Peyer's patch (tissue), 4 donors: Measurements from ENCODE around the gene ACY1. TPM values are rescaled to one million over a fixed set of nuclear protein-coding genes. Genes with fewer than 3 reads are reported as not detected.
A peak's percentile ranks its signal among the peaks of the same experiment; 100 is the strongest.

Experiments used
- DNase-seq, 3 donors: peaks; one replicate each; pipeline ENCODE4 v3.0.0-alpha.2; 2017 to 2019
- H3K27ac ChIP-seq, 4 donors: fragments of 200-600 bp; sonication (generic); one replicate each; pipeline ENCODE4 v1.5.1; 2016 to 2019
- H3K27me3 ChIP-seq, 2 donors: fragments of 200-600 bp; sonication (generic); one replicate each; pipeline ENCODE4 v1.5.1; 2019
- H3K36me3 ChIP-seq, 3 donors: fragments of 200-600 bp; sonication (generic); one replicate each; pipeline ENCODE4 v1.5.1; 2016 to 2019
- H3K4me1 ChIP-seq, 4 donors: fragments of 200-600 bp; sonication (generic); one replicate each; pipeline ENCODE4 v1.5.1; 2016 to 2019
- H3K4me3 ChIP-seq, 4 donors: fragments of 200-600 bp; sonication (generic); 1 replicate in 3 of 4; 2 replicates in 1 of 4; pipeline ENCODE4 v1.5.1; 2016 to 2019; ENCODE audit warnings: mild to moderate bottlenecking in 1 of 4
- H3K9me3 ChIP-seq, 4 donors: fragments of 200-600 bp; sonication (generic); one replicate each; pipeline ENCODE4 v1.5.1; 2016 to 2019; ENCODE audit warnings: mild to moderate bottlenecking in 1 of 4
- CTCF ChIP-seq, 6 experiments: fragments of 450-650 bp in 4 of 6; fragments of 200-600 bp in 2 of 6; sonication (generic) in 1 of 6; IDR thresholded peaks; one replicate each; pipeline ENCODE4 v1.5.1; 2017 to 2019; ENCODE audit warnings: antibody characterized with exemption in 6 of 6, mild to moderate bottlenecking in 3 of 6, moderate library complexity in 1 of 6
- POLR2A ChIP-seq, 2 donors: fragments of 450-650 bp; IDR thresholded peaks; one replicate each; pipeline ENCODE4 v1.5.1; 2017; ENCODE audit warnings: antibody characterized with exemption in 2 of 2, mild to moderate bottlenecking in 2 of 2, moderate library complexity in 2 of 2
- total RNA-seq, 4 donors: library from RNA; depleted of rRNA; stranded (reverse); fragments of >200 nt; gene quantifications; one replicate each; pipeline ENCODE4 v1.1.0, GENCODE V29; 2016

Gene ACY1
- total RNA-seq, 4 donors from 2014 or later, result 95.7 to 977 (median 609) TPM

- DNase-seq, result no peak
- peaks cover 0 to 23% (median 7%) of the 10 kb centered on the region in 4 donors for H3K4me1 ChIP-seq
- peaks cover 0 to 6% (median 0%) of the 10 kb centered on the region in 3 donors for H3K36me3 ChIP-seq
- no peaks in the 10 kb centered on the region for H3K9me3 ChIP-seq
- TF ChIP-seq POLR2A (IDR thresholded peaks at IDR 0.05), result no peak
- TF ChIP-seq CTCF (IDR thresholded peaks at IDR 0.05), result no peak
- H3K27ac ChIP-seq, result no peak overlapping the region
- no peaks in the 10 kb centered on the region for H3K27me3 ChIP-seq
- H3K4me3 ChIP-seq, result no peak overlapping the region
Observed at GRCh38 chr3:51963951-51964451, 19.3 kb upstream of the ACY1 start.

- TF ChIP-seq CTCF (IDR thresholded peaks at IDR 0.05), result no peak
- TF ChIP-seq POLR2A (IDR thresholded peaks at IDR 0.05), result no peak
- no peak overlapping the region for H3K27ac ChIP-seq
- DNase-seq, result no peak
- H3K9me3 ChIP-seq, result no peaks in the 10 kb centered on the region
- H3K27me3 ChIP-seq, result no peaks in the 10 kb centered on the region
- H3K4me3 ChIP-seq, result no peak overlapping the region
- peaks cover 0 to 4% (median 0%) of the 10 kb centered on the region in 3 donors for H3K36me3 ChIP-seq
- H3K4me1 ChIP-seq, result peaks cover 0 to 23% (median 7%) of the 10 kb centered on the region in 4 donors
Observed at GRCh38 chr3:51964521-51964920, 18.8 kb upstream of the ACY1 start.

GRCh38 chr3:51966016-51966415 lies 17.3 kb upstream of the ACY1 start:
- DNase-seq, result no peak
- no peaks in the 10 kb centered on the region for H3K9me3 ChIP-seq
- no peak overlapping the region for H3K27ac ChIP-seq
- no peak overlapping the region for H3K4me3 ChIP-seq
- TF ChIP-seq CTCF (IDR thresholded peaks at IDR 0.05) (no peak), POLR2A (IDR thresholded peaks at IDR 0.05) (no peak)
- H3K36me3 ChIP-seq, result no peaks in the 10 kb centered on the region
- peaks cover 0 to 24% (median 7%) of the 10 kb centered on the region in 4 donors for H3K4me1 ChIP-seq
- no peaks in the 10 kb centered on the region for H3K27me3 ChIP-seq

GRCh38 chr3:51966486-51966885 lies 16.8 kb upstream of the ACY1 start:
- Histone ChIP-seq H3K27me3 (no peaks in the 10 kb centered on the region), H3K36me3 (no peaks in the 10 kb centered on the region), H3K4me1 (peaks cover 0 to 29% (median 7%) of the 10 kb centered on the region in 4 donors), H3K4me3 (peak overlapping the region; percentile 63 to 97 (median 86)), H3K27ac (peak overlapping the region; percentile 84 to 97 (median 90)), H3K9me3 (no peaks in the 10 kb centered on the region)
- DNase-seq, result no peak
- no peak for TF ChIP-seq POLR2A (IDR thresholded peaks at IDR 0.05)
- no peak for TF ChIP-seq CTCF (IDR thresholded peaks at IDR 0.05)

- Histone ChIP-seq H3K4me3 (peak overlapping the region; percentile 63 to 97 (median 86)), H3K27ac (peak overlapping the region; percentile 84 to 97 (median 90)), H3K9me3 (no peaks in the 10 kb centered on the region), H3K36me3 (no peaks in the 10 kb centered on the region), H3K27me3 (no peaks in the 10 kb centered on the region), H3K4me1 (peaks cover 0 to 29% (median 7%) of the 10 kb centered on the region in 4 donors)
- no peak for DNase-seq
- no peak for TF ChIP-seq CTCF (IDR thresholded peaks at IDR 0.05)
- no peak for TF ChIP-seq POLR2A (IDR thresholded peaks at IDR 0.05)
Observed at GRCh38 chr3:51966922-51967383, 16.4 kb upstream of the ACY1 start.
